ENCODE results near the gene NFIB.
A peak's percentile ranks its signal among the peaks of the same experiment; 100 is the strongest.

NFIB gene

DNA sequence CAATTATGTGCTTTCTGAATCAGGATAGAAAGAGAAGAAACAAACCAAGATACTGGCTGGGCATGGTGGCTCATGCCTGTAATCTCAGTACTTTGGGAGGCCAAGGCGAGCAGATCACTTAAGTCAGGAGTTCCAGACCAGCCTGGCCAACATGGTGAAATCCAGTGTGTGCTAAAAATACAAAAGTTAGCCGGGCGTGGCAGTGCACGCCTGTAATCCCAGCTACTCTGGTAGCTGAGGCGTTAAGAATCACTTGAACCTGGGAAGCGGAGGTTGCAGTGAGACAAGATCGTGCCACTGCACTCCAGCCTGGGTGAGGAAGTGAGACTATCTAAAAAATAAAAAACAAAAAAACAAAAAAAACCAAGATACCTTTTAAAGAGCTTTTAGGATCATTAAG lies 214.2 kb downstream of the NFIB start:
- Histone ChIP-seq H3K36me3 (ENCODE audit: control insufficient read depth, insufficient read depth, low read length) (no peaks in the 10 kb centered on the region), H3K9me3 (ENCODE audit: control insufficient read depth, low read length) (no peaks in the 10 kb centered on the region), H3K4me1 (ENCODE audit: control insufficient read depth, insufficient read depth, low read length) (peaks cover 13% of the 10 kb centered on the region), H3K27me3 (ENCODE audit: control insufficient read depth, insufficient read depth, low read length) (no peaks in the 10 kb centered on the region), H3K9ac (ENCODE audit: low read length) (no peak overlapping the region), H3K4me3 (ENCODE audit: low read length) (no peak overlapping the region)

DNA sequence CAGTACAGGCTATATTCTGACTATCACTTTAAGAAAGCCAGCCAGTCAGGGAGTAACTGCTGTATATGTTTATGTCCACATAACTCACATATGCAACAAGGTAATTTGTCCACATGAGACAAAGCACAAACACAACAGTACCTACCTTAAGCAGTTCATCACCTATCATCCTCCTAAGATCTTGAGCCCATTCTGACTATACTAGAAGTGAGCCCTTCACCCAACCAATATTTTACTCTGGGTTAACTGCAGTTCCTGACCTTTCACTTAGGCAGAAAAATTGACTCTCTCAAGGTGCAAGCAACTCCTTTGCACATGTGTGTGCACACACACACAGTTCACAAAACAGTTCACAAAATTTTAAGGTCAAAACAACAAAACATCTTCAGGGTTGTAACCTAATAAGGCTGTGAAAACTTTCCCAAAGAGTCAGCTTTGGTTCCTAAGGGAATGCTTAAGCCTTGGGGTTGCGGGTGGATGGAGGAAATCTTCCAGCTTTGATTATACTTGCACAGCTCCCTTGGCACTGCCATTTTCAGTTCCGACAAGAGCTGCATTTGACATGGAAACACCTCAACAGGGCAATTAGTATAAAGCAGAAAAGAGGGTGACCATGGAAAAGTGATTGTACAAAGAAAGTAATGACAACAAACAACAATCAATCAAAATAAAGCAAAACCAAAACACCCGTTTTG lies 215.3 kb downstream of the NFIB start:
- H3K27me3 ChIP-seq (ENCODE audit: control insufficient read depth, insufficient read depth, low read length): no peaks in the 10 kb centered on the region
- no peak overlapping the region for H3K4me3 ChIP-seq (ENCODE audit: low read length)
- no peaks in the 10 kb centered on the region for H3K9me3 ChIP-seq (ENCODE audit: control insufficient read depth, low read length)
- H3K9ac ChIP-seq (ENCODE audit: low read length): no peak overlapping the region
- H3K4me1 ChIP-seq (ENCODE audit: control insufficient read depth, insufficient read depth, low read length): peaks cover 13% of the 10 kb centered on the region
- no peaks in the 10 kb centered on the region for H3K36me3 ChIP-seq (ENCODE audit: control insufficient read depth, insufficient read depth, low read length)

DNA sequence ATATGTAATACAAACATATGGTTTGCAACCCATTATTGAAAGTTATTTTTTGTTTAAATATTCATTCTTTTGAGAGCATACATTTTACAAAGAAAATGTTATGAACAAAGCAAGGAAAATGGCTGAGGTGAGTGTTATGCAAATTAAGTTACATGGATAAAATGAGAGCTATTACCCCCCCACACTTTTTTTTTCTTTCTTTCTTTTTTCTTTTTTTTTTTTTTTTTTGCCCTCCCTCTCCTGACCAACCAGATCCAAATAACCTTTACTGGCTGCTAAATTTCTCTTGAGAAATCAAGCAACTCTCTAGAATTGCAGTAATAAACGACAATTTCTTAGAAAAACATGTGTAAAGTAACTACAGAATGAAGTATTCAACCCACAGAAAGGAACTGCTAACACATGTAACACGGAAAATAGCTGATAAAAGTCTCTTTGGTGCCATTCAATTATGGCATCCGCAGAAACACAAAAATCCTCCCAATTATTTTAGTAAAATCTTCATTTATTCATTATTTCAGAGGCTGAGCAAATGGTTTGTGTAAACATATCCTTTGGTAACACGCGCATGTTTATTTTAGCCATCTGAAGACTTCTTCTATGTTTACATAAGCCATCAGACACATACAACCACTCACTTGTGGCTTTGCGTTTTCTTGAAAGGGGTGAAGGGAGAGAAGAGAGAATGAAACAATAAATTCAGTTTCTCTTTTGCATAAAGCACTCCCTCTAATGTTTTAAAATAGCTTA lies 216.1 kb downstream of the NFIB start:
- no peaks in the 10 kb centered on the region for H3K27me3 ChIP-seq (ENCODE audit: control insufficient read depth, insufficient read depth, low read length)
- peaks cover 13% of the 10 kb centered on the region for H3K4me1 ChIP-seq (ENCODE audit: control insufficient read depth, insufficient read depth, low read length)
- H3K9me3 ChIP-seq (ENCODE audit: control insufficient read depth, low read length): no peaks in the 10 kb centered on the region
- H3K36me3 ChIP-seq (ENCODE audit: control insufficient read depth, insufficient read depth, low read length): no peaks in the 10 kb centered on the region
- H3K9ac ChIP-seq (ENCODE audit: low read length): no peak overlapping the region
- H3K4me3 ChIP-seq (ENCODE audit: low read length): no peak overlapping the region

DNA sequence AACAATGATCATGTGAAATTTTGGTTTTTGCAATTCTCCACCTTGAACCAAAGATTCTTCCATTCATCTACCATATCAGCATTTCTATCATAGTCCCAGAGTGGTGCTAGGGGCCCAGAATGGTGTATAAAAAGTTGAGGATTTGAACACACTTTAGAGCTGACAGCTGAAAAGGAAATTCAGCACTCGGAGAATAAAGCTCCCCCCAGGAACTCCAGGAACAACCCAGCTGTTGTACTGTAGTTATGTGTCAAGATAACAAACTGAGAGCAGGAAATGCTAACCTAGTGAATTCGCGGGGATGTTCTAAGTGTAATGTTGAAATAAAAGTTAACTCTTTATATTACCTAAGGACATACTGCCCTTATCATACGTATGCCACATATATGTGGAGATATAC lies 216.7 kb downstream of the NFIB start:
- Histone ChIP-seq H3K9me3 (ENCODE audit: control insufficient read depth, low read length) (no peaks in the 10 kb centered on the region), H3K9ac (ENCODE audit: low read length) (no peak overlapping the region), H3K36me3 (ENCODE audit: control insufficient read depth, insufficient read depth, low read length) (no peaks in the 10 kb centered on the region), H3K27me3 (ENCODE audit: control insufficient read depth, insufficient read depth, low read length) (no peaks in the 10 kb centered on the region), H3K4me3 (ENCODE audit: low read length) (no peak overlapping the region), H3K4me1 (ENCODE audit: control insufficient read depth, insufficient read depth, low read length) (peaks cover 13% of the 10 kb centered on the region)

DNA sequence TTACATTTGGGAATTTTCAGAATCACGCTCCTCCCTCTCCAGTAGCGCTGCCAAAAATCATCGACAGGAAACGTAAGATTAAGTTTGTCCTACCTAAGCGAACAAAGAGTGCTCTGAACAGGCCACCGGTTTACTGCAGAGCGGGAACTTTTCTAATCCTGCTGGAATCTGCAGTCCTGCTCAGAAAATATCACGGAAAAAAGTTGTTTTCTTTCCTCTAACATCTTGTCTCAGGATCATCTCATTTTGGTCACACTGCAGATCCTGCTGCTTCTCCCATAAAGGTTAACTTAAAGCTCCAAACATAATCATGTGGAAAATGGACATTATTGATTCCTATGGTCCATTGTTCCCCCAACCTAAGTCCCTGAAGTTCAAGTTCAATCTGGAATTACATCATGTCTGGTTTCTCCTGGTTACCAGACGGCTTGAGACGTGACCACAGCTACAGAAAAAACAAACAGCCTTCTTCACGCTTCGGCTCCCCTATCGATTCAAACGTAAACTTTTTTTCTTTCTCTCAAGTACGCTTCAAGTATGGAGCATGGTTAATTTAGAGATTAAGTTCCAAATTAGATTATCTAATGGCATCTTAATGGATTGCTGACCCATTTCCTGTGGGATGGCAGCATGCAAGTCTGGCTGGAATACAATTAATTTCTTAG lies 217.6 kb downstream of the NFIB start:
- H3K4me3 ChIP-seq (ENCODE audit: low read length): no peak overlapping the region
- H3K36me3 ChIP-seq (ENCODE audit: control insufficient read depth, insufficient read depth, low read length): no peaks in the 10 kb centered on the region
- no peaks in the 10 kb centered on the region for H3K9me3 ChIP-seq (ENCODE audit: control insufficient read depth, low read length)
- no peaks in the 10 kb centered on the region for H3K27me3 ChIP-seq (ENCODE audit: control insufficient read depth, insufficient read depth, low read length)
- H3K9ac ChIP-seq (ENCODE audit: low read length): peak overlapping the region; percentile 1
- H3K4me1 ChIP-seq (ENCODE audit: control insufficient read depth, insufficient read depth, low read length): peaks cover 13% of the 10 kb centered on the region

DNA sequence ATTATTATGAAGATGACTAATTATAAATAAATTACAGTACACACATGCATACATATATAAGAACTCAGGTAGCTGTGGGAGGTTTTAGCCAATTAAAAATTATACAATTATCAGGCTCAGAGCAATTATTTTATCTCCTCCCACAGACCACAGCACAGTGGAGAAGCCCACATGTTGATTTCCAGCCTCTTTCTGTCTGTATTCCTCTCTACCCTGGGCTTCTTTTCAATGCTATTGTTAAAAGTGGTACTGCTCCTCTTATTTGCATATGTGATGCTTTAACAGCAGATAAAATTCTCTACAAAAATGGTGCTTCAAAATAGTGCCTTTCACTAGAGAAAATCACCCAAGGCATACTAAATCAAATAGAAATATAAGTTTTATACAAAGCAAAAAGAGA lies 218.7 kb downstream of the NFIB start:
- peaks cover 13% of the 10 kb centered on the region for H3K4me1 ChIP-seq (ENCODE audit: control insufficient read depth, insufficient read depth, low read length)
- H3K36me3 ChIP-seq (ENCODE audit: control insufficient read depth, insufficient read depth, low read length): no peaks in the 10 kb centered on the region
- no peaks in the 10 kb centered on the region for H3K9me3 ChIP-seq (ENCODE audit: control insufficient read depth, low read length)
- H3K9ac ChIP-seq (ENCODE audit: low read length): no peak overlapping the region
- no peak overlapping the region for H3K4me3 ChIP-seq (ENCODE audit: low read length)
- H3K27me3 ChIP-seq (ENCODE audit: control insufficient read depth, insufficient read depth, low read length): no peaks in the 10 kb centered on the region

DNA sequence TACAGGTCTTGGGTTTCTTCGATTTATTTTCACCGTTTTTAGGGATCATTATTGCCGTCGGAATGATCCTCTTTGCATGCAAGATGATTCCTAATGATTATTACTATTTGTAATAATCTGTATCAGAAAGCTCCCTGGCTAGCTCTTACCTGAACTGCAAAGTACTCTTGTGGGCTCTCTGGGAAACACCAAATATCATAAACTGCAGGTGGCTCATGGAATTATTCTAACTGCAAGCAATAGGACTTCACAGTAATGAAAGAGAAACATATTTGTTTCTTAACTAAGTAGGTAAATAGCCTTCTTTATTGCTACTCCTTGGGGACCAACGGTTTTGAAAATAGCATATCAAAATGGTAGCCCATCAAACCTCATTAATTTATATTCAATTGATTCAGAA lies 219.4 kb downstream of the NFIB start:
- no peaks in the 10 kb centered on the region for H3K9me3 ChIP-seq (ENCODE audit: control insufficient read depth, low read length)
- no peak overlapping the region for H3K9ac ChIP-seq (ENCODE audit: low read length)
- no peaks in the 10 kb centered on the region for H3K36me3 ChIP-seq (ENCODE audit: control insufficient read depth, insufficient read depth, low read length)
- no peak overlapping the region for H3K4me3 ChIP-seq (ENCODE audit: low read length)
- no peaks in the 10 kb centered on the region for H3K27me3 ChIP-seq (ENCODE audit: control insufficient read depth, insufficient read depth, low read length)
- H3K4me1 ChIP-seq (ENCODE audit: control insufficient read depth, insufficient read depth, low read length): peaks cover 13% of the 10 kb centered on the region

DNA sequence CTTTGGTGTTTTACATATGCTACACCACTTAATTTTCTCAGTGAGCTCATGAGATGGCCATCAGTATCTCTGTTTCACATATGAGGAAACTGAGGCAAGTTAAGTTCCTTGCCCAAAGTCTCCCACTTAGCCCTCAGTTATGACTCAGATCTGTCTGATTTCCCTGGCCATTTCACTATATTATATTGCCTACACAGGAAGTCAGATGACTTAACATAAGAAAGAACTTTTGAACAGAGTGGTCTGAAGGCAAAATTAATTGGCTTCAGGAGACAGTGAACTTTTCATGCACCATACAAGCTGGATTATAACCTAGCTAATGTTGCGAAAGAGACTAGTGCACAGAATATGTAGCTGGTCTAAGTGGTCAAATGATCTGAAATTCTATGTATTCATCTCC lies 221.6 kb downstream of the NFIB start:
- Histone ChIP-seq H3K9ac (ENCODE audit: low read length) (no peak overlapping the region), H3K36me3 (ENCODE audit: control insufficient read depth, insufficient read depth, low read length) (no peaks in the 10 kb centered on the region), H3K4me3 (ENCODE audit: low read length) (no peak overlapping the region), H3K9me3 (ENCODE audit: control insufficient read depth, low read length) (no peaks in the 10 kb centered on the region), H3K27me3 (ENCODE audit: control insufficient read depth, insufficient read depth, low read length) (no peaks in the 10 kb centered on the region), H3K4me1 (ENCODE audit: control insufficient read depth, insufficient read depth, low read length) (peaks cover 4% of the 10 kb centered on the region)

DNA sequence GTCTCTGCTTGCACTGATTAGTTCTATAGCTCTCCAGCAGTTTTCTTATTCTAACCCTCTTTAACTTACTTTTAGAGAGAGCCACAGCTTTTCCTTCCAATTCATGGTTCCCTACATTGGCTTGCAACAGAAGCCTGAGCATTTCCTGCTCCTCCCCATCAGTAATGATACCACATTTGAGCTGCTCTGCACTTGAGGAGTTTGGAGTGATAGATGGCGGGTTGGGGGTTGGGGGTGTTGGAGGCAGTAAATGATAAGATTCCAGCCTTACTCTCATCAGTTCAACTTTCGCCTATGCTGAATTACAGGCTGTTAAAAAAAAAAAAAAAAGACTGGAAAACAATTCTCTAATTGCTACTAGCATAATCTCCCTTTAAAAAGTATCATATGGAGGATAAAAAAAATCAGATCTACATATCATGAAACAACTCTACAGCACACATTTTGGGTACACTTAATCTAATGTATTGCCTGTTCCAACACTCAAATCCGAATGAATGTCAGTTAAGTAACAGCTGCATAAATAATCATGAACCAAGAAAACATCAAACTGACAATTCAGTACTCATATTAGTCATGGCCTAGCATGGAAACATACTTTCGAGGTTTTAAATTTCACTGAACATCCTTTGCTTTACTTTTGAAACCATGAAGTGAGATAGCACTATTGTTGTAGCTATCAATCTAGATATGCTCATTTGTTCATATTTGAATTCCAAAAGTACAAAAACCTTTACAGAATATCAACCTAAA lies 224.7 kb downstream of the NFIB start:
- Histone ChIP-seq H3K4me1 (ENCODE audit: control insufficient read depth, insufficient read depth, low read length) (no peaks in the 10 kb centered on the region), H3K27me3 (ENCODE audit: control insufficient read depth, insufficient read depth, low read length) (no peaks in the 10 kb centered on the region), H3K9ac (ENCODE audit: low read length) (no peak overlapping the region)

DNA sequence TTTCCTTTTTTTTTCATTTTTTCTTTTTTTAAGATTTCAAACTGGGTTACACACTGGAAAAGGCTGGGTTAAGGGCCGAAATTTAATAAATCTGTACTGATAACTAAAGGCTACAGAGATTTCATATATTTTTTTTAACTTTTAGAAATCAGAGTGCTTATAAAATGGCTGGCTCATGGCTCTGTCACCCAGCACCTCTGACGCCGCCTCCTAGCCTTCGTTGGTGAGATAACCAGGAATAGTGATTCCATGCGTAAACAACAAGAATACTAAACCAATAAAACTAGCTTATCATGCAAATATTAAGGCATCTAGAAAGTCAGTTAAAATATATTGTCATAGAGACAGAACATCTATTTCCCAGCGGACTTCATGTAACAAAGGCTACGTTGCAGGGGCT lies 226.4 kb downstream of the NFIB start:
- Histone ChIP-seq H3K4me1 (ENCODE audit: control insufficient read depth, insufficient read depth, low read length) (no peaks in the 10 kb centered on the region), H3K36me3 (ENCODE audit: control insufficient read depth, insufficient read depth, low read length) (no peaks in the 10 kb centered on the region), H3K27me3 (ENCODE audit: control insufficient read depth, insufficient read depth, low read length) (no peaks in the 10 kb centered on the region), H3K9me3 (ENCODE audit: control insufficient read depth, low read length) (no peaks in the 10 kb centered on the region), H3K9ac (ENCODE audit: low read length) (no peak overlapping the region), H3K4me3 (ENCODE audit: low read length) (no peak overlapping the region)

More for the DNA sequence above, 224.7 kb downstream of the NFIB start:
- no peaks in the 10 kb centered on the region for H3K9me3 ChIP-seq (ENCODE audit: control insufficient read depth, low read length)
- H3K36me3 ChIP-seq (ENCODE audit: control insufficient read depth, insufficient read depth, low read length): no peaks in the 10 kb centered on the region
- H3K4me3 ChIP-seq (ENCODE audit: low read length): no peak overlapping the region

DNA sequence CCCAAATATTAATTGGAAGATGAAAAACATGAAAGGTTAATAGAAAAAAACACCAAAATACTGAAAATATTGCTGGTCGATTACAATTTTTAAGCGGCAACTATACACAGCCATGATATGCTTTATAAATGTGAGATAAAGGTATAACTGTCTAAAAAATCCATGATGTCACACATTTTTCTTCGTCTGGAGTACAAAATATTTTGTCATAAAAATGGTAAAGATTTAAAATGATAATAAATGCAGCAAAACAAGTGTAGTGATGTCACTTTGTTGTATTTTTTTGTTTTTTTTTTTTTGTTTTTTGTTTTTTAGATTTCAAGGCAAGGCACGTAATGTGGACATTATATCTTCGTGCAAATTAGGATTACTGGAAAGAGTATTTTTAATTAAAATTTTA lies 227.4 kb downstream of the NFIB start:
- no peaks in the 10 kb centered on the region for H3K36me3 ChIP-seq (ENCODE audit: control insufficient read depth, insufficient read depth, low read length)
- no peak overlapping the region for H3K9ac ChIP-seq (ENCODE audit: low read length)
- H3K9me3 ChIP-seq (ENCODE audit: control insufficient read depth, low read length): no peaks in the 10 kb centered on the region
- H3K4me1 ChIP-seq (ENCODE audit: control insufficient read depth, insufficient read depth, low read length): no peaks in the 10 kb centered on the region
- no peak overlapping the region for H3K4me3 ChIP-seq (ENCODE audit: low read length)
- H3K27me3 ChIP-seq (ENCODE audit: control insufficient read depth, insufficient read depth, low read length): no peaks in the 10 kb centered on the region

DNA sequence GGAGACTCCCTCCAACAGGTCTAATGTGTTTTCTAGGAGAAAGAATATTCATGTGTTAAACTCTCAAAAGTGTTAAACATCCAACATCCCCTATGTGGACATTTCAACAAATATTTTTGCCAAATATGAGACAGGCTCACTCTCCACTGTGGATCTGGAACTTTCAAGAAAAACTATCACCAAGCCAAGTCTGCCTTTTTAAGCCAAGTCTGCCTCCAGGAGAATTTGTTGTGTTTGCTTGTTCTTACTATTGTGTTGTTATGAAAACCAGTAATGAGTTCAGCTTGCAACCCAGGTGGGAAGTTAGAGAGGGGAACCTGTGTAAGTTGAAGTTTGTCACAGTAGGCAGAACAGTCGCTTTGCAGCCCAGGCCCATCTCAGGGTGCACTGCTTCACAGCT lies 228.1 kb downstream of the NFIB start:
- Histone ChIP-seq H3K36me3 (ENCODE audit: control insufficient read depth, insufficient read depth, low read length) (no peaks in the 10 kb centered on the region), H3K9me3 (ENCODE audit: control insufficient read depth, low read length) (no peaks in the 10 kb centered on the region), H3K4me1 (ENCODE audit: control insufficient read depth, insufficient read depth, low read length) (no peaks in the 10 kb centered on the region), H3K4me3 (ENCODE audit: low read length) (no peak overlapping the region), H3K27me3 (ENCODE audit: control insufficient read depth, insufficient read depth, low read length) (no peaks in the 10 kb centered on the region), H3K9ac (ENCODE audit: low read length) (no peak overlapping the region)

All from mucosa of stomach (tissue), 1 donor.